B cell (primary cell): ENCODE results near the gene THNSL1. TPM values are rescaled to one million over a fixed set of nuclear protein-coding genes. Genes with fewer than 3 reads are reported as not detected.

Experiments
- ATAC-seq: fragments of 200-7000 bp; cut with Tn5 transposase; one replicate; pipeline ENCODE4 v1.10.0; 2021; ENCODE audit warnings: low read depth, mild to moderate bottlenecking, moderate number of reproducible peaks, moderate library complexity
- CTCF ChIA-PET: fragments of 350-600 bp; sonication (Branson Sonifier 250); formaldehyde crosslinking; loops from one replicate; lab custom pipeline; 2021; ENCODE audit warnings: antibody characterized with exemption, inconsistent platforms; lab: Charles Lee
- POLR2A ChIA-PET: fragments of 350-600 bp; sonication (Branson Sonifier 250); formaldehyde crosslinking; loops from one replicate; lab custom pipeline; 2021; ENCODE audit warnings: antibody characterized with exemption; lab: Charles Lee
- DNase-seq: peaks from one replicate; pipeline ENCODE4 v3.0.0; 2013
- H2AFZ ChIP-seq: 2 replicates; pipeline ENCODE4 v1.6.1; 2012; ENCODE audit warnings: mild to moderate bottlenecking, low read depth, low read length; ENCODE audit not compliant: insufficient read depth, poor library complexity, severe bottlenecking
- H3K27ac ChIP-seq, 2 donors: 1 replicate in 1 of 2; 2 replicates in 1 of 2; pipeline ENCODE4 v1.5.1; 2012 to 2013; ENCODE audit warnings: low read length in 2 of 2, mild to moderate bottlenecking in 2 of 2, moderate library complexity in 1 of 2
- H3K27me3 ChIP-seq, 4 experiments: fragments of 200-600 bp in 1 of 4; sonication (generic) in 1 of 4; replicated peaks in 1 of 4; 1 replicate in 2 of 4; 2 replicates in 2 of 4; pipeline versions ENCODE4 v1.6.1 to v1.7.0; 2013 to 2016; ENCODE audit warnings: low read length in 3 of 4, mild to moderate bottlenecking in 2 of 4, mixed read lengths in 1 of 4, moderate library complexity in 1 of 4; ENCODE audit not compliant: insufficient read depth in 4 of 4, control insufficient read depth in 3 of 4; ENCODE audit errors: control extremely low read depth in 1 of 4
- H3K36me3 ChIP-seq, 2 experiments: replicated peaks in 1 of 2; 1 replicate in 1 of 2; 2 replicates in 1 of 2; pipeline versions ENCODE4 v1.6.1 to v1.7.1; 2013; ENCODE audit warnings: low read length in 1 of 2; ENCODE audit not compliant: insufficient read depth in 2 of 2, control insufficient read depth in 1 of 2; ENCODE audit errors: control extremely low read depth in 1 of 2, extremely low read depth in 1 of 2
- H3K4me1 ChIP-seq, 2 donors: fragments of 200-600 bp in 1 of 2; sonication (generic) in 1 of 2; 1 replicate in 1 of 2; 2 replicates in 1 of 2; pipeline versions ENCODE4 v1.5.1 to v1.6.1; 2013 to 2017; ENCODE audit warnings: low read length in 2 of 2; ENCODE audit not compliant: control insufficient read depth in 2 of 2, insufficient read depth in 2 of 2
- H3K4me2 ChIP-seq: replicated peaks from 2 replicates; pipeline ENCODE3; 2012; ENCODE audit warnings: mild to moderate bottlenecking, low read depth, low read length; ENCODE audit not compliant: poor library complexity, severe bottlenecking
- H3K4me3 ChIP-seq, 5 experiments: fragments of 200-600 bp in 1 of 5; sonication (generic) in 1 of 5; 1 replicate in 3 of 5; 2 replicates in 2 of 5; pipeline versions ENCODE4 v1.5.1 to v1.7.0; 2011 to 2016; ENCODE audit warnings: low read length in 4 of 5, mild to moderate bottlenecking in 4 of 5, low read depth in 2 of 5, control low read depth in 1 of 5, moderate library complexity in 1 of 5; ENCODE audit not compliant: insufficient read depth in 1 of 5; ENCODE audit errors: control extremely low read depth in 1 of 5, extremely low read depth in 1 of 5
- H3K79me2 ChIP-seq: fragments of 200-600 bp; sonication (generic); one replicate; pipeline ENCODE4 v1.6.0; 2016; ENCODE audit warnings: low read length; ENCODE audit not compliant: control insufficient read depth, insufficient read depth
- H3K9ac ChIP-seq: fragments of 200-600 bp; sonication (generic); 2 replicates; pipeline ENCODE4 v1.6.1; 2017; ENCODE audit warnings: mild to moderate bottlenecking, low read length, moderate library complexity
- H3K9me3 ChIP-seq, 3 donors: one replicate each; pipeline versions ENCODE4 v1.6.1 to v1.7.1; 2013; ENCODE audit warnings: low read length in 2 of 3; ENCODE audit not compliant: control insufficient read depth in 2 of 3, insufficient read depth in 1 of 3; ENCODE audit errors: control extremely low read depth in 1 of 3
- H4K20me1 ChIP-seq: 2 replicates; pipeline ENCODE4 v1.6.0; 2012; ENCODE audit warnings: mild to moderate bottlenecking, low read length; ENCODE audit not compliant: insufficient read depth, control insufficient read depth, poor library complexity, severe bottlenecking
- H3K27ac Mint-ChIP-seq: one replicate; pipeline ENCODE4 v1.8.0; 2021; ENCODE audit warnings: mixed read lengths
- H3K27me3 Mint-ChIP-seq: one replicate; pipeline ENCODE4 v1.8.0; 2021; ENCODE audit warnings: mixed read lengths
- H3K4me1 Mint-ChIP-seq: one replicate; pipeline ENCODE4 v1.8.0; 2021; ENCODE audit warnings: mixed read lengths
- H3K4me3 Mint-ChIP-seq: one replicate; pipeline ENCODE4 v1.8.0; 2021; ENCODE audit warnings: mixed read lengths
- H3K9me3 Mint-ChIP-seq: one replicate; pipeline ENCODE4 v1.8.0; 2022; ENCODE audit warnings: mixed read lengths; ENCODE audit not compliant: insufficient read depth
- EZH2 ChIP-seq: IDR thresholded peaks from 2 replicates; pipeline ENCODE4 v1.6.1; 2012; ENCODE audit warnings: borderline replicate concordance, low read depth, mild to moderate bottlenecking, moderate library complexity, low read length; ENCODE audit not compliant: insufficient read depth, poor library complexity, severe bottlenecking
- WGBS: methylation state at CpG from one replicate; pipeline ENCODE4 v1.1.5; 2013; ENCODE audit warnings: missing lambda C conversion rate; ENCODE audit not compliant: insufficient coverage; 5-methylcytosine and 5-hydroxymethylcytosine counted together
- intact Hi-C: fragments of 100-400 bp; cut with micrococcal nuclease; formaldehyde crosslinking; loops from one replicate; pipeline ENCODE4 v1.10.0; 2022
- polyA plus RNA-seq: library from polyadenylated mRNA; depleted of rRNA; stranded (reverse); fragments of >200 nt; gene quantifications from 2 replicates; pipeline ENCODE4 v1.2.3, GENCODE V29; 2012
- total RNA-seq, 2 donors: library from RNA; stranded (reverse); fragments of 120-200 nt in 1 of 2; gene quantifications; 1 replicate in 1 of 2; 2 replicates in 1 of 2; pipeline versions ENCODE4 v1.2.3 to v1.2.4, GENCODE V29; 2013 to 2022
- TF ChIP-seq, protein P1 (sequence below): fragments of 200-600 bp; IDR thresholded peaks from one replicate; pipeline ENCODE4 v1.8.0; 2022; ENCODE audit warnings: antibody characterized with exemption, mild to moderate bottlenecking

THNSL1 gene
- total and polyA plus RNA-seq, 2 donors (not counting 1 experiment from before 2014, with no cell fraction given), result 0.72 to 4.3 TPM

GRCh38 chr10:25063644-25064043 is 47.2 kb downstream of the THNSL1 start:
- intact Hi-C loops, result no loop called here
- H3K4me3 Mint-ChIP-seq, result no peak overlapping the region

DNA sequence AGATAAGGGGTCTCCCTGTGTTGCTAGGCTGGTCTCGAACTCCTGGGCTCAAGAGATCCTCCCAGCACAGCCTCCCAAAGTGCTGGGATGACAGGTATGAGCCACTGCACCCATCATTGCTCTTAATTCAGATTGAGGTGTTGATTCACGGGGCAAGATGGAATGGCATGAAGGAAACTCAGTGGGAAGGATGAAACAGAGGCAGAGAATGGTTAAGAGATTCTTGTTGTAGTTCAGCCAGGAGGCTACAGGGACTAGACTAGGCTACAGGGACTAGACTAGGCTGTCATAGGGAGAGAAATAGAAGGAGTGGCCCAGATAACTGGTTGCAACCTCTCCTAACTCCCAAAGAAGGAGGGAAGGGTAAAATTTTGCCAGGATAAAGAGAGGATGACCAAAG is 48.0 kb downstream of the THNSL1 start:
- Histone ChIP-seq H4K20me1 (no peaks in the 10 kb centered on the region), H3K27me3 (peaks cover 0 to 5% (median 2%) of the 10 kb centered on the region in 4 experiments), H3K9ac (no peak overlapping the region), H3K9me3 (peaks cover 0 to 3% (median 0%) of the 10 kb centered on the region in 3 donors), H3K27ac (no peak overlapping the region), H2AFZ (no peak overlapping the region), H3K36me3 (no peaks in the 10 kb centered on the region), H3K4me1 (no peaks in the 10 kb centered on the region), H3K79me2 (no peaks in the 10 kb centered on the region), H3K4me2 (no peak overlapping the region), H3K4me3 (no peak overlapping the region)
- H3K4me1 Mint-ChIP-seq, result no peaks in the 10 kb centered on the region
- ChIA-PET CTCF (no interaction called here), POLR2A (no interaction called here)
- no peaks in the 10 kb centered on the region for H3K9me3 Mint-ChIP-seq
- WGBS, result 100% methylated on average over 2 of the region's 2 CpGs
- no peak for DNase-seq
- no peak for ATAC-seq
- TF ChIP-seq, protein P1, sequence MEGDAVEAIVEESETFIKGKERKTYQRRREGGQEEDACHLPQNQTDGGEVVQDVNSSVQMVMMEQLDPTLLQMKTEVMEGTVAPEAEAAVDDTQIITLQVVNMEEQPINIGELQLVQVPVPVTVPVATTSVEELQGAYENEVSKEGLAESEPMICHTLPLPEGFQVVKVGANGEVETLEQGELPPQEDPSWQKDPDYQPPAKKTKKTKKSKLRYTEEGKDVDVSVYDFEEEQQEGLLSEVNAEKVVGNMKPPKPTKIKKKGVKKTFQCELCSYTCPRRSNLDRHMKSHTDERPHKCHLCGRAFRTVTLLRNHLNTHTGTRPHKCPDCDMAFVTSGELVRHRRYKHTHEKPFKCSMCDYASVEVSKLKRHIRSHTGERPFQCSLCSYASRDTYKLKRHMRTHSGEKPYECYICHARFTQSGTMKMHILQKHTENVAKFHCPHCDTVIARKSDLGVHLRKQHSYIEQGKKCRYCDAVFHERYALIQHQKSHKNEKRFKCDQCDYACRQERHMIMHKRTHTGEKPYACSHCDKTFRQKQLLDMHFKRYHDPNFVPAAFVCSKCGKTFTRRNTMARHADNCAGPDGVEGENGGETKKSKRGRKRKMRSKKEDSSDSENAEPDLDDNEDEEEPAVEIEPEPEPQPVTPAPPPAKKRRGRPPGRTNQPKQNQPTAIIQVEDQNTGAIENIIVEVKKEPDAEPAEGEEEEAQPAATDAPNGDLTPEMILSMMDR, result no peak
- no peak for TF ChIP-seq EZH2
- intact Hi-C loops, result no loop called here
- H3K27ac Mint-ChIP-seq, result no peak overlapping the region
- peaks cover 33% of the 10 kb centered on the region for H3K27me3 Mint-ChIP-seq
- no peak overlapping the region for H3K4me3 Mint-ChIP-seq

More at GRCh38 chr10:25063644-25064043, 47.2 kb downstream of the THNSL1 start:
- Histone ChIP-seq H3K4me3 (no peak overlapping the region), H3K9ac (no peak overlapping the region), H3K4me2 (no peak overlapping the region), H3K36me3 (no peaks in the 10 kb centered on the region), H3K27ac (no peak overlapping the region), H3K27me3 (peaks cover 0 to 4% (median under 1%) of the 10 kb centered on the region in 4 experiments), H3K9me3 (no peaks in the 10 kb centered on the region), H3K4me1 (no peaks in the 10 kb centered on the region), H4K20me1 (no peaks in the 10 kb centered on the region), H2AFZ (no peak overlapping the region), H3K79me2 (no peaks in the 10 kb centered on the region)
- DNase-seq (no peak), ATAC-seq (no peak)
- H3K27ac Mint-ChIP-seq, result no peak overlapping the region
- POLR2A ChIA-PET, result no interaction called here
- CTCF ChIA-PET, result no interaction called here
- no peaks in the 10 kb centered on the region for H3K4me1 Mint-ChIP-seq
- WGBS, result no CpG with 5 or more reads among the region's 8 CpGs
- H3K27me3 Mint-ChIP-seq, result peaks cover 30% of the 10 kb centered on the region
- no peaks in the 10 kb centered on the region for H3K9me3 Mint-ChIP-seq
- TF ChIP-seq, protein P1, result no peak
- TF ChIP-seq EZH2, result no peak
